Right ventricle myocardium superior (tissue), 1 donor: ENCODE results near the gene ARL6IP5. TPM values are rescaled to one million over a fixed set of nuclear protein-coding genes. Genes with fewer than 3 reads are reported as not detected.

Source experiments
- ATAC-seq: fragments of 200-7000 bp; cut with Tn5 transposase; one replicate; pipeline ENCODE4 v1.9.1; 2020; ENCODE audit warnings: mild to moderate bottlenecking; ENCODE audit not compliant: poor library complexity
- DNase-seq: peaks from one replicate; pipeline ENCODE4 v3.0.0-alpha.2; 2020
- intact Hi-C: fragments of 100-400 bp; cut with DNase I; formaldehyde crosslinking; loops from one replicate; pipeline ENCODE4 v1.11.2; 2022
- long read RNA-seq: library from polyadenylated mRNA; unstranded; transcript quantifications from one replicate; pipeline ENCODE4 v2.0.0, GENCODE V29; 2021
- total RNA-seq: library from RNA; stranded (reverse); fragmentation: NEBNext Ultra II Directional; extraction: Animal tissue kit (Norgen Biotek cat#: 25700); gene quantifications from one replicate; pipeline ENCODE4 v1.2.1, GENCODE V29; 2021
- donor health status: DM: no; HTN: yes; CAD: no; lungs with severe emphysema.

Gene ARL6IP5
- 184 TPM for total RNA-seq
- long read RNA-seq, transcript ARL6IP5-201 (3 exons, 2,101 nt) = major isoform, 657 of 670 reads
- long read RNA-seq, partial matches to known transcripts = 2 of 670 reads
- long read RNA-seq, other reads (novel, unspliced or antisense) = 10 of 670 reads

- peak; percentile 76 for ATAC-seq
Observed at GRCh38 chr3:69084326-69085167, at the start of gene ARL6IP5. Gene ARL6IP5, plus strand, starts transcription at chr3:69084937. Its CDS starts 111 bp downstream, at chr3:69085048.

GRCh38 chr3:69044608-69045007 is 40.1 kb upstream of the ARL6IP5 start:
- no peak for ATAC-seq
- intact Hi-C loops = no loop called here
- no peak for DNase-seq

More at GRCh38 chr3:69084326-69085167, at the start of gene ARL6IP5:
- intact Hi-C loops = no loop called here
- DNase-seq = peak; percentile 97

GRCh38 chr3:69048990-69049389 is 35.7 kb upstream of the ARL6IP5 start:
- DNase-seq (no peak), ATAC-seq (no peak)
- intact Hi-C loops = no loop called here

- intact Hi-C loops = no loop called here
- DNase-seq (peak; percentile 100), ATAC-seq (peak; percentile 99)
Observed at GRCh38 chr3:69051756-69052471, 32.8 kb upstream of the ARL6IP5 start, which contains the start of gene TMF1. Gene TMF1, minus strand, starts transcription at chr3:69052333. Its CDS starts 247 bp downstream, at chr3:69052086.

- intact Hi-C loops = no loop called here
- DNase-seq (no peak), ATAC-seq (peak; percentile 2)
Observed at GRCh38 chr3:69052472-69052898, 32.3 kb upstream of the ARL6IP5 start.

GRCh38 chr3:69058180-69058946 is 26.4 kb upstream of the ARL6IP5 start:
- ATAC-seq (peak; percentile 38), DNase-seq (no peak)
- intact Hi-C loops = no loop called here

- ATAC-seq = no peak
- DNase-seq = no peak
- intact Hi-C loops = no loop called here
Observed at GRCh38 chr3:69058947-69059224, 25.9 kb upstream of the ARL6IP5 start.

GRCh38 chr3:69059688-69060087 is 25.0 kb upstream of the ARL6IP5 start:
- ATAC-seq = no peak
- intact Hi-C loops = no loop called here

DNA sequence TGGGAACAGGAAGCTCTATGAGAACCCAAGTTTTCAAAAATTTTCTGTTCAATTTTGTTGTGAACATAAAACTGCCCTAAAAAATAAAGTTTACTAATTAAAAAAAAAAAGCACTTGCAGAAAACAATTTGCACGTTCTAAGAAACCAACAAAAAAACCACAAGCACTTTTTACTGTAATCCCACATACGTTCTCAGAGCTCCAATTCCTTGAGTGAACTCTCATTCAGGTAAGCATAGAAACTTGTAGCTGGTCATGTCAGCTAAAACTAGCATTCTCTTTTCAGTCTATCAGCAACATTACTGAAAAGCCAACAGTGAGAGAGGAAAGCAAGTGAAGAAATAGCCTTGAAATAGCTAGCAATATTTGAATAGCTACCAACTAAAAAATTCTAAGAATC is 21.1 kb upstream of the ARL6IP5 start:
- intact Hi-C loops = no loop called here
- no peak for ATAC-seq
- DNase-seq = no peak

More at GRCh38 chr3:69059688-69060087, 25.0 kb upstream of the ARL6IP5 start:
- DNase-seq = no peak

DNA sequence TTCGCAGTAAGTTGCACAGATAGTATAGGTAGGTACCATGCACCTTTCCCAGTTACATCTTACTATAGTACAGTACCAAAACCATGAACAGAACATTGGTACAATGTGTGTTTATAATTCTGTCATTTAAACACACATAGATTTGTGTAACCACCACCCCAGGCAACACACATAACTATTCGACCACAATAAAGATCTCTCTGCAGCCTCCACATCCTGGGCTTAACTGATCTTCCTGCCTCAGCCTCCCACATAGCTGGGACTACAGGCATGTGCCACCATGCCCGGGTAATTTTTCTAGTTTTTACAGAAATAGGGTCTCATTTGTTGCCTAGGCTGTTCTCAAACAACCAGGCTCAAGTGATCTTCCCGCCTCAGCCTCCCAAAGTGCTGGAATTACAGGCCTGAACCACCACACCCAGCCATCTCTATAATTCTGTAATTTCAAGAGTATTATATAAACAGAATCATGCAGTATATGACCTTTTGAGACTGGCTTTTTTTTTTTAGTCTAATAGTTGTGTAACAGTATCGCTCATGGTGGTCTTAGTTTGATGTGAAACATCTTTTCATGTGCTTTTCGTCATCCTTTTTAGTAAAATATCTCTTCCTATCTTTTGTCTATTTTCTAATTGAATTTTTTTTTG is 19.3 kb upstream of the ARL6IP5 start:
- ATAC-seq (no peak), DNase-seq (no peak)
- intact Hi-C loops = no loop called here

- DNase-seq = no peak
- ATAC-seq = no peak
- intact Hi-C loops = no loop called here
Observed at GRCh38 chr3:69066121-69066520, 18.6 kb upstream of the ARL6IP5 start.

- intact Hi-C loops = no loop called here
- DNase-seq (no peak), ATAC-seq (no peak)
Observed at GRCh38 chr3:69072928-69073327, 11.8 kb upstream of the ARL6IP5 start.

DNA sequence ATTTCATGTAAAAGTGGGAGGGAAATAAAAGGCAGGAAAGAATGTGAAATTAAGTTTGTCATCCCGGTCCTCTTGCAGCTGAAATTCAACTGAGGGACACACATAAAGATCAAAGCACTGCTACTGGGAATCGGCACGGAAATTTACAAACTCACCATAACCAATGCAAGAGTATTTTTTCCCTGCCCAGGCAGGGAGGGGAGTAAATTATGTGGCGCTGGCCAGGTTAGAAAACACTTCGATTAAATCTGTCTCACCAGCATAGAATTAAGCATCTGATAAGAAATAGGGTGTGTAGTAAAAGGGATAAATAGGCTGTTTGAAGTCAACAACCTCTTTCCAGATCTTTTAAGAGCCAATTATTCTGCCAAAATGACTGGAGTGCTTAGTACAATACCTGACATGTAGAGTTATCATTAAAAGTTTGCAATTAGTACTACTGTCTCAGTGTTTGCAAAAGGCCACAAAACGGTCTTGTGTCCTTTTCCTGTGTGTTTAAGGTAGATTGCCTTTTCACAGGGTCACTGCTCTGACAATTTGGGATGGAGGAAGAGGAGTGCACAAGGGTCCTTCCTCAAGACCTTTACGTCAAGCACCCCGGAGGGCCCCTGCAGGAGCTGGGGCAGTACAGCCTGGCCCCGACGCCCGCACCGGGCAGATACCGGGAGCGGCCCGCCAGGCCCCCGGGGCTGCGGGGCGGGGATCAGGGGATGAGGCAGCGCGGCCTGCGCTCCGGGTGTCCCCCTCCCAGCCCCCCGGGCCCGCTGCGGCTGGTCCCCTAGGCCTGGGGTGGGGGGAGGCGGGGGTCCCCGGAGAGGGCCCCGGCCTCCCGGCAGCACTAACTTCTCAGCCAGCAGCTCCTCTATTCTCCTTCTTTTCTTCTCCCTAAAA is 5.2 kb upstream of the ARL6IP5 start:
- DNase-seq (peak; percentile 47), ATAC-seq (peak; percentile 42)
- intact Hi-C loops = no loop called here

- ATAC-seq (peak; percentile 83), DNase-seq (peak; percentile 95)
- intact Hi-C loops = no loop called here
Observed at GRCh38 chr3:69080233-69080920, 4.4 kb upstream of the ARL6IP5 start, which contains the start of gene UBA3. Gene UBA3, minus strand, starts transcription at chr3:69080365. Its CDS starts 12 bp downstream, at chr3:69080353.

GRCh38 chr3:69081583-69082262 is 3.0 kb upstream of the ARL6IP5 start:
- ATAC-seq = no peak
- intact Hi-C loops = no loop called here
- no peak for DNase-seq

GRCh38 chr3:69082361-69082760 is 2.4 kb upstream of the ARL6IP5 start:
- DNase-seq = no peak
- ATAC-seq = no peak
- intact Hi-C loops = no loop called here
